HFF-Myc (cell line): ENCODE results near the gene ITPR3.

ENCODE experiments used
- DNase-seq: peaks from one replicate; pipeline ENCODE4 v3.0.0-alpha.2; 2011; ENCODE audit warnings: low read depth; ENCODE audit errors: extremely low read depth
- H3K4me3 ChIP-seq: replicated peaks from 2 replicates; pipeline ENCODE4 v1.5.1; 2011; ENCODE audit warnings: low read depth, mild to moderate bottlenecking, control low read depth, low read length
- TF ChIP-seq, protein P1 (sequence below): IDR thresholded peaks from 2 replicates; pipeline ENCODE4 v1.5.1; 2012; ENCODE audit warnings: mild to moderate bottlenecking, low read depth, low read length, control low read depth; ENCODE audit errors: missing control alignments

The ITPR3 gene

DNA sequence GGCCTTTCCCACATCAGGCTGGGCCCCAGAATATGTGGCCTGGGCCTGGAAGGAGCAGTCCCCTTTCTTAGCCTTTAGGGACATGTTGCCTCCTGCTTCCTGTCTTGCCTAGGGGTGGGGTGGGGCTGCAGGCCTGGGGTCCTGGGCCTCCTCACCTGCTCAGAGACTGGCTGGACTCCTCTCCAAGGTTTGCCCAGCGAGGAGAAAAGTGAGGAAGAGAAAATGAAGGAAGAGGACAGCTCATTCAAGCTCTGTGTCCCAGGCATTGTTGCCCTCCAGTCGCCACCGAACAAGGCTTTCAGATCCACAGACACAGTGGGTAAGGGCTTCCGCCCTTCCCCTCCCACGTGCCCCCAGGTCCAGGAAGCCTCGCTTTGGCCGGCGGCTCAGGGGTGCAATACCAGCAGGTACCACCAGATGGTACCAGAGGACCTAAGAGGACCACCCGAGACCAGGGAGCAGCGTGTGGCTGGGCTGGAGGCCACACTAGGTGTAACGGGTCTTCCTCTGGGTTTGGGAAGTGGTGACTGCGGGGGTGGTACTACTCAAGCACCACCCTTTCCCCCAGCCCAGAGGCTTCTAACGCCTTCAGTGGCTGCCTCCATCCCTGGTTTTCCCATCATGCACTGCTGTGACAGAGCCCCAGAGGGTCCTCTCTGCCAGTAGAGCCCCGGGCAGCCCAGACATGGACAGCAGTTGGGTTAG is 35.6 kb upstream of the ITPR3 start:
- peak; percentile 52 for DNase-seq
- no peak overlapping the region for H3K4me3 ChIP-seq

DNA sequence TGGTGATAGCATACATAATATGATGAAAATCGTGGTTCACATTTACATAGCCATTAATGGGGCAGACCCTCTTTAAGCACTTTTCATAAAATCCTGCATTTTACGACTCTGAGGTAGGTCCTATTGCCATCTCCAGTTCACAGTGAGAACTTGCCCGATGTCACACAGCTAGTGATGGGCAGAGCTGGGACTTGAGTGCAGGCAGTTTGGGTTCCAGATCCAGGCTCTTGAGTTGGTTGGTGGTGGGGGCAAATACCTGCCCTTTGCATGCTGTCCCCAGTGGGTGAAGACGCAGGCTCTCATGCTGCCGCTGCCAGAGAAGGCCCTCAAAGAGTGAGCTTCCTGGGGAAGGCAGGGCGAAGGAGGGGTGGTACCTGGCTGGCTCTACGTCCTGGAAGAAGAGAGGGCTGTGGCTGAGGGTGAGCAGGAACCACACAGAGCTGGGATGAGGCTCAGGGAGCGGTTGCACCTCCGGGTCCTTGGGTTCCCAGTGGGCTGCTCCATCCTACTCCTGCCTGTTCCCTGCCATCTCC is 34.9 kb upstream of the ITPR3 start:
- TF ChIP-seq, protein P1, sequence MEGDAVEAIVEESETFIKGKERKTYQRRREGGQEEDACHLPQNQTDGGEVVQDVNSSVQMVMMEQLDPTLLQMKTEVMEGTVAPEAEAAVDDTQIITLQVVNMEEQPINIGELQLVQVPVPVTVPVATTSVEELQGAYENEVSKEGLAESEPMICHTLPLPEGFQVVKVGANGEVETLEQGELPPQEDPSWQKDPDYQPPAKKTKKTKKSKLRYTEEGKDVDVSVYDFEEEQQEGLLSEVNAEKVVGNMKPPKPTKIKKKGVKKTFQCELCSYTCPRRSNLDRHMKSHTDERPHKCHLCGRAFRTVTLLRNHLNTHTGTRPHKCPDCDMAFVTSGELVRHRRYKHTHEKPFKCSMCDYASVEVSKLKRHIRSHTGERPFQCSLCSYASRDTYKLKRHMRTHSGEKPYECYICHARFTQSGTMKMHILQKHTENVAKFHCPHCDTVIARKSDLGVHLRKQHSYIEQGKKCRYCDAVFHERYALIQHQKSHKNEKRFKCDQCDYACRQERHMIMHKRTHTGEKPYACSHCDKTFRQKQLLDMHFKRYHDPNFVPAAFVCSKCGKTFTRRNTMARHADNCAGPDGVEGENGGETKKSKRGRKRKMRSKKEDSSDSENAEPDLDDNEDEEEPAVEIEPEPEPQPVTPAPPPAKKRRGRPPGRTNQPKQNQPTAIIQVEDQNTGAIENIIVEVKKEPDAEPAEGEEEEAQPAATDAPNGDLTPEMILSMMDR, result no peak
- no peak for DNase-seq
- H3K4me3 ChIP-seq, result no peak overlapping the region

More for the DNA sequence above, 35.6 kb upstream of the ITPR3 start:
- TF ChIP-seq, protein P1, result peak; percentile 97

DNA sequence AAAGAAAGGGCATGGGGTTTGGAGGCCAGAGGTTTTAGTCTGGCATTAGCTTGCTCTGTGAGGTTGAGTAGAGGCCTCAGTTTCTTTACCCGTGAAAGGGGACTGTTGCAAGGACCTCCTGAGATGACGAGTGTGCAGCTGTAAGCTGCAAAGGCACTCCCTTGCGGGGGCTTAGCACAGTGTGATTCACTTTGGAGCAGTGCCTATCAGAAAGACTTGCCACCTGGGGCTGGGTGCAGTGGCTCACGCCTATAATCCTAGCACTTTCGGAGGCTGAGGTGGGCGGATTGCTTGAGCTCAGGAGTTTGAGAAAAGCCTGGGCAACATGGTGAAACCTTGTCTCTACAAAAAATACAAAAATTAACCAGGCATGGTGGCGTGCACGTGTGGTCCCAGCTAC is 33.6 kb upstream of the ITPR3 start:
- no peak overlapping the region for H3K4me3 ChIP-seq
- no peak for DNase-seq

DNA sequence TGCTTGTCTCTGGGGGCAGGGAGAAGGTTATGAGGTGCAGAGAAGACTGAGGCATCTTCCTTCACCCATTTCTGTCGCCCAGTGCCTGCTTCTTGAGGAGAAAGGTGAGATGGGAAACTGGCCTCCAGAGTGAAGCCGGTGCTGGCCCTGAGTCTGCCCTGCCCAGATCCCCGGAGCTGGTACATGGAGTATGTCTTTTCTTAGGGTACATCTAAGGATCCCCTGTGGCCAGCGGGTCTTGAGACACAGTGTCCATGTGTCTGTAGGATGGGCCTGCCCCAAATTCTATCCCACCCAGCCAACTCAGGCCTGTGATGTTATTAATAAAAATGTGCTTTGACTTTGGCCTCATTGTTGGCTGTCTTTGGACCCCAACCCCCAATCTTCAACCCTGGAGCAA is 32.2 kb upstream of the ITPR3 start:
- DNase-seq, result no peak
- TF ChIP-seq, protein P1, result no peak
- no peak overlapping the region for H3K4me3 ChIP-seq

More for the DNA sequence above, 33.6 kb upstream of the ITPR3 start:
- TF ChIP-seq, protein P1, result no peak

DNA sequence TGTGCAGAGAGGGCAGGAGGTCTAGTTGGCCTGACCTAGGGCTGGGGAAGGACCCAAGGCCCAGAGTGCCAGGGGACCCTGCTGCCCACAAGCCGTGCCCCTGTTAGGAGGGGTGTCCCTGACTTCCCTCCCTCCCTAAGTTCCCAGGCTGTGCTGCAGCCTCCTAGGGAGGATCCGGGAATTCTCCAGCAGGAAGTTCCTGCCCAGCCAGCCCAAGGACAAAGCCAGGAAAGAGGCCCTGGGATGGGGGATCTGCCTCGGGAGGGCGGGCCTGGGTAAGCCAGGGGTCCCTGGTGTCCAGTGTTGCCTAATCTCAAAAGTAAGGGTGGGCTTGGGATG is 31.8 kb upstream of the ITPR3 start:
- TF ChIP-seq, protein P1, result no peak

DNA sequence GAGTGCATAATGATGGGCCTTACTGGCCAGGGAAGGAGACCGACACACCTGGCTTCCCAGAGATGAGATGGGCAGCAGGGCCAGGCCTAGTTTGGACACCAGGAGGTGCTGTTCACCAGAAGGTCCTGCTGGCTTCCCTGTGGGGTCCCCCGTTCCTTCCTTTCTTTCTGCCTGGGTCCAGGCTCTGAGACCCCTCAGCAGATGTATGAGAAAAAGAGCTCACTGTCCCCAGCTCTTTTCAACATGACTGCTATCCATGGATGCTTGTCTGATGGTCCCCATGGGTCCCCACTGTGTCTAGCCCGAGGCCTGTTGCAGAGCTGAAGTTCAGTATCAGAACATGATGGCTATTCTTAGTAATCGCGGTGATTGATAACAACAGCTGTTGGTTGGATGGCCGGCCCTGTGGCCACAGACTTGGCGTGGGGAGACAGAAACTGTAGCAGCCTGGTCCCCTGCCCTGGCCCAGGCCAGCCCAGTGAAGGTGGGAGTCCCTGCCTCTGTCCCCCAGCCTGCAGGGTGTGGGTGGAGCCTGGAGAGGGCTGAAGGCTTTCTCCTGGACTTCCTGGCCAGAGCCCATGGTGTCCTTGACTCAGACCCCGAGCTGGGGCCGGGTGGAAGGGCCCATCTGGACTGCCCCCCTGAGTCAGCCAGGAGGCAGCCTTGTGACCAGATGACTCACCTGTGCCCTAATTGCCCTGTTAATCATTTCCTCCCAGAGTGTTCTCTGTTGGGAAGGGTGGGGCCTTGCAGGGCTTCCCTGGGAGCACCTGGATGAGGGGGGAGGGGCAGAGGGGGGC is 31.2 kb upstream of the ITPR3 start:
- DNase-seq, result peak; percentile 65
- no peak overlapping the region for H3K4me3 ChIP-seq

More for the DNA sequence above, 31.8 kb upstream of the ITPR3 start:
- H3K4me3 ChIP-seq, result no peak overlapping the region
- DNase-seq, result no peak

More for the DNA sequence above, 31.2 kb upstream of the ITPR3 start:
- TF ChIP-seq, protein P1, result peak; percentile 92
